ENCODE results near the gene ZNF668. TPM values are rescaled to one million over a fixed set of nuclear protein-coding genes. Genes with fewer than 3 reads are reported as not detected.
A peak's percentile ranks its signal among the peaks of the same experiment; 100 is the strongest.

ZNF668 gene
- total and polyA plus RNA-seq, 2 experiments from 2014 or later, result 8.1 to 13.0 TPM

DNA sequence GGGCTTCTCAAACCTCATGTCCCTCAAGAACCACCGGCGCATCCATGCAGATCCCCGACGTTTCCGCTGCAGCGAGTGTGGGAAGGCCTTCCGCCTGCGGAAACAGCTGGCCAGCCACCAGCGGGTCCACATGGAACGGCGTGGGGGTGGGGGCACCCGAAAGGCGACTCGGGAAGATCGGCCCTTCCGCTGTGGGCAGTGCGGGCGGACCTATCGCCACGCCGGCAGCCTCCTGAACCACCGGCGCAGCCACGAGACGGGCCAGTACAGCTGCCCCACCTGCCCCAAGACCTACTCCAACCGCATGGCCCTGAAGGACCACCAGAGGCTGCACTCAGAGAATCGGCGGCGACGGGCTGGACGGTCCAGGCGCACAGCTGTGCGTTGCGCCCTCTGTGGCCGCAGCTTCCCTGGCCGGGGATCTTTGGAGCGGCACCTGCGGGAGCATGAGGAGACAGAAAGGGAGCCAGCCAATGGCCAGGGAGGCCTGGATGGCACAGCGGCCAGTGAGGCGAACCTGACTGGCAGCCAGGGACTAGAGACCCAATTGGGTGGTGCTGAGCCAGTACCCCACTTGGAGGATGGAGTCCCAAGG is 6.1 kb upstream of the ZNF668 start:
- no peaks in the 10 kb centered on the region for H3K36me3 ChIP-seq (replicated peaks; ENCODE audit: insufficient read depth, low read depth)
- no peaks in the 10 kb centered on the region for H3K27me3 ChIP-seq
- no peak overlapping the region for H3K27ac ChIP-seq
- WGBS (ENCODE audit: low lambda C conversion rate, missing lambda C conversion rate), result 95% methylated on average over 38 of the region's 40 CpGs
- H3K4me3 ChIP-seq, result no peak overlapping the region
- H2AFZ ChIP-seq, result no peak overlapping the region
- peak; percentile 4 for DNase-seq (ENCODE audit: low spot score)
- H3K4me2 ChIP-seq, result no peak overlapping the region
- no peaks in the 10 kb centered on the region for H3K9me2 ChIP-seq (replicated peaks; ENCODE audit: insufficient read depth)
- peaks cover 3% of the 10 kb centered on the region for H3K4me1 ChIP-seq (ENCODE audit: insufficient read depth)
- peaks cover 30% of the 10 kb centered on the region for H3K79me2 ChIP-seq
- no peaks in the 10 kb centered on the region for H3K9me3 ChIP-seq (ENCODE audit: low read depth)
- TF ChIP-seq EZH2phosphoT487 (IDR thresholded peaks at IDR 0.05; ENCODE audit: low read depth, severe bottlenecking, unreplicated experiment), result no peak
- TF ChIP-seq EZH2 (IDR thresholded peaks at IDR 0.05; ENCODE audit: borderline replicate concordance), result no peak
- TF ChIP-seq, protein P1, sequence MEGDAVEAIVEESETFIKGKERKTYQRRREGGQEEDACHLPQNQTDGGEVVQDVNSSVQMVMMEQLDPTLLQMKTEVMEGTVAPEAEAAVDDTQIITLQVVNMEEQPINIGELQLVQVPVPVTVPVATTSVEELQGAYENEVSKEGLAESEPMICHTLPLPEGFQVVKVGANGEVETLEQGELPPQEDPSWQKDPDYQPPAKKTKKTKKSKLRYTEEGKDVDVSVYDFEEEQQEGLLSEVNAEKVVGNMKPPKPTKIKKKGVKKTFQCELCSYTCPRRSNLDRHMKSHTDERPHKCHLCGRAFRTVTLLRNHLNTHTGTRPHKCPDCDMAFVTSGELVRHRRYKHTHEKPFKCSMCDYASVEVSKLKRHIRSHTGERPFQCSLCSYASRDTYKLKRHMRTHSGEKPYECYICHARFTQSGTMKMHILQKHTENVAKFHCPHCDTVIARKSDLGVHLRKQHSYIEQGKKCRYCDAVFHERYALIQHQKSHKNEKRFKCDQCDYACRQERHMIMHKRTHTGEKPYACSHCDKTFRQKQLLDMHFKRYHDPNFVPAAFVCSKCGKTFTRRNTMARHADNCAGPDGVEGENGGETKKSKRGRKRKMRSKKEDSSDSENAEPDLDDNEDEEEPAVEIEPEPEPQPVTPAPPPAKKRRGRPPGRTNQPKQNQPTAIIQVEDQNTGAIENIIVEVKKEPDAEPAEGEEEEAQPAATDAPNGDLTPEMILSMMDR (IDR thresholded peaks at IDR 0.05; ENCODE audit: poor library complexity), result no peak
- H4K20me1 ChIP-seq (ENCODE audit: insufficient read depth, poor library complexity, severe bottlenecking), result no peaks in the 10 kb centered on the region

DNA sequence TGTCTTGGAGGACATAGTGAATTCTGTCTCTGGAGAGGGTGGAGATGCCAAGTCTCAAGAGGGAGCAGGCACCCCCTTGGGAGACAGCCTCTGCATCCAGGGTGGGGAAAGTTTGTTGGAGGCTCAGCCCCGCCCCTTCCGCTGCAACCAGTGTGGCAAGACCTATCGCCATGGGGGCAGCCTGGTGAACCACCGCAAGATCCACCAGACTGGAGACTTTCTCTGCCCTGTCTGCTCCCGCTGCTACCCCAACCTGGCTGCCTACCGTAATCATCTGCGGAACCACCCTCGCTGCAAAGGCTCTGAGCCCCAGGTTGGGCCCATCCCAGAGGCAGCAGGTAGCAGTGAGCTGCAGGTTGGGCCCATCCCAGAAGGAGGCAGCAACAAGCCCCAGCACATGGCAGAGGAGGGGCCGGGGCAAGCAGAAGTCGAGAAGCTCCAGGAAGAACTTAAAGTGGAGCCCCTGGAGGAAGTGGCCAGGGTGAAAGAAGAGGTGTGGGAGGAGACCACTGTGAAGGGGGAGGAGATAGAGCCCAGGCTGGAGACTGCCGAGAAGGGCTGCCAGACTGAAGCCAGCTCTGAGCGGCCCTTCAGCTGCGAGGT is 5.4 kb upstream of the ZNF668 start:
- Histone ChIP-seq H3K36me3 (replicated peaks; ENCODE audit: insufficient read depth, low read depth) (no peaks in the 10 kb centered on the region), H3K27me3 (no peaks in the 10 kb centered on the region), H3K9me2 (replicated peaks; ENCODE audit: insufficient read depth) (no peaks in the 10 kb centered on the region), H3K9me3 (ENCODE audit: low read depth) (no peaks in the 10 kb centered on the region), H2AFZ (no peak overlapping the region), H3K4me1 (ENCODE audit: insufficient read depth) (peaks cover 6% of the 10 kb centered on the region), H3K27ac (no peak overlapping the region), H3K4me3 (no peak overlapping the region), H3K4me2 (no peak overlapping the region), H3K79me2 (peaks cover 36% of the 10 kb centered on the region), H4K20me1 (ENCODE audit: insufficient read depth, poor library complexity, severe bottlenecking) (no peaks in the 10 kb centered on the region)
- 92% methylated on average over 13 of the region's 13 CpGs for WGBS (ENCODE audit: low lambda C conversion rate, missing lambda C conversion rate)
- TF ChIP-seq, protein P1 (IDR thresholded peaks at IDR 0.05; ENCODE audit: poor library complexity), result no peak
- no peak for TF ChIP-seq EZH2 (IDR thresholded peaks at IDR 0.05; ENCODE audit: borderline replicate concordance)
- TF ChIP-seq EZH2phosphoT487 (IDR thresholded peaks at IDR 0.05; ENCODE audit: low read depth, severe bottlenecking, unreplicated experiment), result no peak
- peak; percentile 3 for DNase-seq (ENCODE audit: low spot score)

DNA sequence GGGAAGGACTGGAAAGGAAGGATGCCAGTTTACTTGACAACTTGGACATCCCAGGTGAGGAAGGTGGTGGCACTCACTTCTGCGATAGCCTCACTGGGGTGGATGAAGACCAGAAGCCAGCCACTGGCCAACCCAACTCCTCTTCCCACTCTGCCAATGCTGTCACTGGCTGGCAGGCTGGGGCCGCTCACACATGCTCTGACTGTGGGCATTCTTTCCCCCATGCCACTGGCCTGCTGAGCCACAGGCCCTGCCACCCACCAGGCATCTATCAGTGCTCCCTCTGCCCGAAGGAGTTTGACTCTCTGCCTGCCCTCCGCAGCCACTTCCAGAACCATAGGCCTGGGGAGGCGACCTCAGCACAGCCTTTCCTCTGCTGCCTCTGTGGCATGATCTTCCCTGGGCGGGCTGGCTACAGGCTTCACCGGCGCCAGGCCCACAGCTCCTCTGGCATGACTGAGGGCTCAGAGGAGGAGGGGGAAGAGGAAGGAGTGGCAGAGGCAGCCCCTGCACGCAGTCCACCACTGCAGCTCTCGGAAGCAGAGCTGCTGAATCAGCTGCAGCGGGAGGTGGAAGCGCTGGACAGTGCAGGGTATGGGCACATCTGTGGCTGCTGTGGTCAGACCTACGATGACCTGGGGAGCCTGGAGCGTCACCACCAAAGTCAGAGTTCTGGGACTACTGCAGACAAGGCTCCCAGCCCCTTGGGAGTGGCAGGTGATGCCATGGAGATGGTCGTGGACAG is 4.7 kb upstream of the ZNF668 start:
- H3K79me2 ChIP-seq, result peaks cover 36% of the 10 kb centered on the region
- H2AFZ ChIP-seq, result no peak overlapping the region
- peaks cover 6% of the 10 kb centered on the region for H3K4me1 ChIP-seq (ENCODE audit: insufficient read depth)
- H3K4me3 ChIP-seq, result no peak overlapping the region
- no peaks in the 10 kb centered on the region for H4K20me1 ChIP-seq (ENCODE audit: insufficient read depth, poor library complexity, severe bottlenecking)
- peak; percentile 2 for DNase-seq (ENCODE audit: low spot score)
- 95% methylated on average over 15 of the region's 15 CpGs for WGBS (ENCODE audit: low lambda C conversion rate, missing lambda C conversion rate)
- H3K9me3 ChIP-seq (ENCODE audit: low read depth), result no peaks in the 10 kb centered on the region
- H3K36me3 ChIP-seq (replicated peaks; ENCODE audit: insufficient read depth, low read depth), result no peaks in the 10 kb centered on the region
- H3K9me2 ChIP-seq (replicated peaks; ENCODE audit: insufficient read depth), result no peaks in the 10 kb centered on the region
- H3K27me3 ChIP-seq, result no peaks in the 10 kb centered on the region
- no peak overlapping the region for H3K4me2 ChIP-seq
- TF ChIP-seq EZH2 (IDR thresholded peaks at IDR 0.05; ENCODE audit: borderline replicate concordance) (no peak), EZH2phosphoT487 (IDR thresholded peaks at IDR 0.05; ENCODE audit: low read depth, severe bottlenecking, unreplicated experiment) (no peak)
- TF ChIP-seq, protein P1 (IDR thresholded peaks at IDR 0.05; ENCODE audit: poor library complexity), result no peak
- H3K27ac ChIP-seq, result no peak overlapping the region
